LoVo (cell line): ENCODE data around the gene STK36.
A peak's percentile ranks its signal among the peaks of the same experiment; 100 is the strongest.

Experiments used
- DNase-seq: peaks from one replicate; pipeline ENCODE4 v3.0.0-alpha.2; 2016; ENCODE audit warnings: low spot score

The STK36 gene, protein sequence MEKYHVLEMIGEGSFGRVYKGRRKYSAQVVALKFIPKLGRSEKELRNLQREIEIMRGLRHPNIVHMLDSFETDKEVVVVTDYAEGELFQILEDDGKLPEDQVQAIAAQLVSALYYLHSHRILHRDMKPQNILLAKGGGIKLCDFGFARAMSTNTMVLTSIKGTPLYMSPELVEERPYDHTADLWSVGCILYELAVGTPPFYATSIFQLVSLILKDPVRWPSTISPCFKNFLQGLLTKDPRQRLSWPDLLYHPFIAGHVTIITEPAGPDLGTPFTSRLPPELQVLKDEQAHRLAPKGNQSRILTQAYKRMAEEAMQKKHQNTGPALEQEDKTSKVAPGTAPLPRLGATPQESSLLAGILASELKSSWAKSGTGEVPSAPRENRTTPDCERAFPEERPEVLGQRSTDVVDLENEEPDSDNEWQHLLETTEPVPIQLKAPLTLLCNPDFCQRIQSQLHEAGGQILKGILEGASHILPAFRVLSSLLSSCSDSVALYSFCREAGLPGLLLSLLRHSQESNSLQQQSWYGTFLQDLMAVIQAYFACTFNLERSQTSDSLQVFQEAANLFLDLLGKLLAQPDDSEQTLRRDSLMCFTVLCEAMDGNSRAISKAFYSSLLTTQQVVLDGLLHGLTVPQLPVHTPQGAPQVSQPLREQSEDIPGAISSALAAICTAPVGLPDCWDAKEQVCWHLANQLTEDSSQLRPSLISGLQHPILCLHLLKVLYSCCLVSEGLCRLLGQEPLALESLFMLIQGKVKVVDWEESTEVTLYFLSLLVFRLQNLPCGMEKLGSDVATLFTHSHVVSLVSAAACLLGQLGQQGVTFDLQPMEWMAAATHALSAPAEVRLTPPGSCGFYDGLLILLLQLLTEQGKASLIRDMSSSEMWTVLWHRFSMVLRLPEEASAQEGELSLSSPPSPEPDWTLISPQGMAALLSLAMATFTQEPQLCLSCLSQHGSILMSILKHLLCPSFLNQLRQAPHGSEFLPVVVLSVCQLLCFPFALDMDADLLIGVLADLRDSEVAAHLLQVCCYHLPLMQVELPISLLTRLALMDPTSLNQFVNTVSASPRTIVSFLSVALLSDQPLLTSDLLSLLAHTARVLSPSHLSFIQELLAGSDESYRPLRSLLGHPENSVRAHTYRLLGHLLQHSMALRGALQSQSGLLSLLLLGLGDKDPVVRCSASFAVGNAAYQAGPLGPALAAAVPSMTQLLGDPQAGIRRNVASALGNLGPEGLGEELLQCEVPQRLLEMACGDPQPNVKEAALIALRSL (N-terminal part only)

DNA sequence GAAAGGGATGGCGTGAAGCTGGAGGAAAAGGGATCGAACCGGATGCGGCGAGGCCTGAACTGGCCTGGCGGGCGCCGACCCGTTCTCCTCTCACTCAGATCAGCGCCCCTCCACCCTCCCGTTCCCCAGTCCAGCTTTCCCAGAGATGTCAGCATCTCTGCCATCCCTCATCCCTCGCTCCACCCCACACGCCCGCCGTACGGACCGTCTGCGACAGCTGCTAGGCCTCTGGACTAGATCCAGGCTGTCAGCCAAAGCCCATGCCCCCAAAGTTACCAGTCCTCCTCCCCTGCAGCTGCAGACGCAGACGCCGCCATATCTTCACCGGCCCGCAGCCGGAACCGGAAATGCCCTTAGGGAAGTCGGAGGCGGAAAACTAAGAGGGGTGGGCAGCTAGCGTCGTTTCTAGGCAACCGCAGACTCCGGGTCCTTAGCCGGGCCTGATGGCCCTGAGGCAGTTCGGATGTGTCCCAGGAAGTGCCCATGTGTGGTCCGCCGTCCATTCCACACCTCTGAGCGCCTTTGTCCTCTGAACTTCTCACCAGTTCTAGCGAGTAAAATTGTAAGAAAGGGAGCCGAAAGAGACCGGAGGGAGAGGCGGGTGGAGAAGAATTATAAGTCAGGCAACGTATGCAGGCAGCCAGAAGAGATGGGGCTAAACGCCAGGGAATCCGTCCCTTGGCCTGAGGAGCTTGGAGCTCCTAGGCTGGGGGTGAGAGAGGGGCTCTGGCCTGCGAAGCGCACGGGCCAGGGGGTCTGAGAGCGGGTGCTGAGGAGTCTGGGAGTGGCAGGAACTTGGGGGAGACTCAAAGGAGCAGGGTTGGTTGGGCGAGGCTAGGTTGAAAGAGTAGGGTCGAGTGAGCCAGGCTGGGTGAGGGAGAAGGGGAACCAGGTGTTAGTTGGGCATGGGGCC, at the start of gene STK36, which contains the start of gene RNF25:
Gene STK36, plus strand, starts transcription at position 433 of the 913 bp plus-strand sequence. CDS start 744 bp downstream, outside the sequence.
Gene RNF25, minus strand, starts transcription at position 349 of the 913 bp plus-strand sequence. Its CDS starts 32 bp downstream, at position 317.
- DNase-seq, result peak; percentile 87

DNA sequence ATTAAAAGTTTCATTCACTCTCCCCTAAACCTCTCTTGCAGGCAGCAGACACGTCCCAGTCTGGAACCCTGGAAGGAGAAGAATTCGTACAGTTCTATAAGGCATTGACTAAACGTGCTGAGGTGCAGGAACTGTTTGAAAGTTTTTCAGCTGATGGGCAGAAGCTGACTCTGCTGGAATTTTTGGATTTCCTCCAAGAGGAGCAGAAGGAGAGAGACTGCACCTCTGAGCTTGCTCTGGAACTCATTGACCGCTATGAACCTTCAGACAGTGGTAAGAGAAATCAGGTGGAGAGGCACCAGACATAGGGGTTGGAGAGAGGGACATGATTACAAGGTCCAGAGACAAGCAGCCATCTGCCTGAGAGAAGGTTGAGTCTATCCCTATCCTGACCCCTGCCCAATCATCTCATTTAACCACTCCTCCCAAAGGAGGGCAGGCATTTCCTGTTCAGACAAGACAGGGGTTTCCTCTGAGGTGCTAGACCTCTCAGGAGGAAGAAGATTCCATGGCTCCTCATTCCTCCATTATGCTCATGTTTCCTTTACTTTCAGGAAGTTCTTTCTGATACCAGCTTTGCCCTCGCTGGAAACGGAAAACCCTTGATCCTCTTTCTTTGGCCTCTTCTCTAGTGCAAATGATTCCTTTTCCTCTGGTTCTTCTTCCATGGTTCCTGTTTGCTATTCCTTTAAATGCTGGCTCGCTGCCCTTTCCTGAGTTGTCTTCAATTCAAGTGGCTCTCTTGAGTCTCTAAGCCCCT, 49.1 kb upstream of the STK36 start:
- DNase-seq, result no peak

DNA sequence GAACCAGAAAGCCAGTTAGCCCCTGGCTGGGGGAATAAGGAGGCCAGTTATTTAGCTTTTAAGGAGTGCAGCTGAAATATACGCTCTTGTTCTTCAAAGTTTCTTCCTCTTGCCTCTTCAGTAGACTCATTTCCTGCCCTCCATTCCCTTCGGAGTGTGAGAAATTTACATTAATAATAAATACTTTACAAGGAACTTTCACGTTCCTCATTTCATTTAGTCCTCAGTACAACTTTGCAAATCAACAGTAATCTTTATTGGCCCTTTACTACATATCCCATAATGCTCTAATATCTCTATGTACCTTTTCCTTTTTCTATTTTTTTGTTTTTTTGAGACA, 48.5 kb upstream of the STK36 start:
- no peak for DNase-seq

DNA sequence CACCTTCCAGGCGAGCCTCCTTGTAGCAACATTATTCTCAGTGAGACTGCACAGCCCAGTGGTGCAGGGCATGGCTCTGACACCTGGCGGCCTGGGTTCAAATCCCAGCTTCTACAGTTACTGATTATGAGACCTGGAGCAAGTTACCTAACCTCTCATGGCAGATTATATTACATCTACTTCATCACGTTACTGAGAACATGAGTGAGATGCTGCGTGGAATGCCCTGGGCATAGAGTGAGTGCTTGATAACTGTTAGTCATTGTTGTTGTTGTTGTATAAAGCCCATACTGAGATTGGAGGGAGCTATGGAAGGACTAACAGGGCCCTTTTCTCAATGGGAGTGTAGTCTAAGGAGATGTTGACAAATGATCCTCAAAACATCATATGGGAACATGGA, 45.5 kb upstream of the STK36 start:
- DNase-seq, result no peak

DNA sequence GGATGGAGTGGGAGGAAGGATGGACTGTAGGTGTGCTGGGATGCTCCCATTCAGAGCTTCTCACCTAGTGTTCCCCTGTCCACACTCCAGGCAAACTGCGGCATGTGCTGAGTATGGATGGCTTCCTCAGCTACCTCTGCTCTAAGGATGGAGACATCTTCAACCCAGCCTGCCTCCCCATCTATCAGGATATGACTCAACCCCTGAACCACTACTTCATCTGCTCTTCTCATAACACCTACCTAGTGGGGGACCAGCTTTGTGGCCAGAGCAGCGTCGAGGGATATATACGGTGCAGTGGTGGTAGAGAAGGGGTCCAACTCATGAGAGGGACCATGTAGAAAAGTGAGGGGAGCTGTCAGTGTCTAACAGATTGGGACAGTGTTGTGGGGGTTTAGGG, 43.9 kb upstream of the STK36 start:
- no peak for DNase-seq

DNA sequence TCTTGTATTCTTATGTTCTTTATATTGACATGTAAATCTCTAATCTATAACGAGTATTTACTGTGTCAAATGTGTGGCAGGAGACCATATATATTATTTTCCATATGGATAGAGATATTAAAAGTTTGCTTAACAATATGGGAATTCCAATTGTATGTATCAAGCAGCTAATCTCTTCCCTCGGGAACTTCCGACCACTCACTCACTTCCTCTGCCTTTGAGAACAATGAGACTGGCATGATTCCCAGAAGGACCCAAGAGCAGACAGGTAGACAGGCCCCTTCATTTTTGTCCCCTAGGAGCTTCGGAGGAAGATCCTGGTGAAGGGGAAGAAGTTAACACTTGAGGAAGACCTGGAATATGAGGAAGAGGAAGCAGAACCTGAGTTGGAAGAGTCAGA, 40.0 kb upstream of the STK36 start:
- no peak for DNase-seq

DNA sequence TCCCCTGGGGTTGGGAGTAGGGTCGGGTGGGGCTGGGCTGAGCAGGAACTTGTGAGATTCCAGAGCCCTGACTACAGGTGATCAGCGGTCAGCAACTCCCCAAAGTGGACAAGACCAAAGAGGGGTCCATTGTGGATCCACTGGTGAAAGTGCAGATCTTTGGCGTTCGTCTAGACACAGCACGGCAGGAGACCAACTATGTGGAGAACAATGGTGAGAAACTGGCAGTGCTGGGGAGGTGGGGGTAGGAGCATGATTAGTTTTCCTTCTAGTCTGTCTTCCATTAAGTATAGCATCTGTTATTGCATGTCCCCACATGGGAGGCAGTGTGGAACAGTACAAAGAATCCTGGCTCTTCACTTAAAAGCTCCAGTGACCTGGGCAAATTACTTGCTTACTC, 36.2 kb upstream of the STK36 start:
- DNase-seq, result no peak

DNA sequence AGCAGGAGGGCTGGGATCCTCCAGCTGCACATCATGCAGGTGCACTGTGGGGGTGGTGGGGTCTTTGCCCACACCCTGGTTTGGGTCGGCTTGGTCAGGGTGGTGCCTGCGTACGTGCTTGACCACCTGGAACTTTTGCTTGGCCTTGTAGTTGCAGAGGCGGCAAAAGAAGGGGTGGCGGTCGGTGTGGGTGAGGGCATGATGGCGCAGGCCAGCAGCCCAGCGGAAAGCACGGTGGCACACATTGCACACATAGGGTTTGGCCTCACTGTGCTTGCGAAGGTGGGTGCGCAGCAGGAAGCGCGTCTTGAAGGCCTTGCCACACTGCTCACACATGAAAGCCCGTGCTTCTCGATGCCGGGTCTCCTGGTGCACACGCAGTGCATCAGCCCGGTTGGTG, 33.5 kb upstream of the STK36 start:
- no peak for DNase-seq

DNA sequence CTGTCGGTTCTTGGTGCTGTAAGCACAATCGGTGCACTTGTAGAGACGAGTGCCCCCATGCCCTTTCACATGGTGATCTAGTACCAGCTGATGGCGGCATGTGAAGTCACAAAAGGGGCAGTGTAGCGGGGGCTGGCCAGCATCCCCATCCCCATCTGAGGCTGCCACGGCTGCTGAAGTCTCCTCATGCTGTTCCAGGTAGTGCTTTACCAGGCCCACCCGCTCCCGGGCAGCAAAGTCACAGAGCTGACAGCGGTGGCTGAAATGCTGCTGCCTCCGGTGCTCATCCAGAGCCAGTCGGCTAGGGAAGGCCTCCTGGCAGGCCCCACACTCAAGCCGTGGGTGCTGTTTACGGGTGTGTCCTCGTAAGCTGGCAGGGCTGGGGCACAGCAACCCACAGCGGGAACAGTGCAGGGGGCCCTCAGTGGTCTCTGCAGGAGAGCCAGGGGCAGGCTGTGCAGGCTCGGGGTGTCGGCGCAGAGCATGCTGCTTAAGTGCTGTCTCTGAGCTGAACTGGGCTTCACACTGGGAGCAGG, 29.7 kb upstream of the STK36 start:
- DNase-seq, result no peak

DNA sequence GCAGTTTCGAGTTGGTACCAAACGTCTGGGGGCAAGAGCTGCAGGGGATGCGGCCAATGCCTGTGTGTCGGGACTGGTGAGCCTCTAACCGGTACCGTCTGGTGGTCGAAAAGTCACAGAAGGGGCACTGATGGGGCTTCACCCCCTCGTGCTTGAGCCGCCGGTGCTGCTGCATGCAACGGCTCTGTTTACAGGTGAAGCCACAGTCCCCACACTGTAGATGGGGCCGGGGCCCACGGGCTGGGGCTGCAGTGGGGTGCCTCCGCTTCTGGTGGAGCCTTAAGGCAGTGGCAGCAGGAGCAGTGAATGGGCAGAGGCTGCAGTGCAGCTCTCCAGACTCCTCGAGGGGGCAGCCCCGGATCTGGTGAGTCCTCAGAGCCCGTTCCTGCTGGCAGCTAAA, 29.1 kb upstream of the STK36 start:
- DNase-seq, result no peak

DNA sequence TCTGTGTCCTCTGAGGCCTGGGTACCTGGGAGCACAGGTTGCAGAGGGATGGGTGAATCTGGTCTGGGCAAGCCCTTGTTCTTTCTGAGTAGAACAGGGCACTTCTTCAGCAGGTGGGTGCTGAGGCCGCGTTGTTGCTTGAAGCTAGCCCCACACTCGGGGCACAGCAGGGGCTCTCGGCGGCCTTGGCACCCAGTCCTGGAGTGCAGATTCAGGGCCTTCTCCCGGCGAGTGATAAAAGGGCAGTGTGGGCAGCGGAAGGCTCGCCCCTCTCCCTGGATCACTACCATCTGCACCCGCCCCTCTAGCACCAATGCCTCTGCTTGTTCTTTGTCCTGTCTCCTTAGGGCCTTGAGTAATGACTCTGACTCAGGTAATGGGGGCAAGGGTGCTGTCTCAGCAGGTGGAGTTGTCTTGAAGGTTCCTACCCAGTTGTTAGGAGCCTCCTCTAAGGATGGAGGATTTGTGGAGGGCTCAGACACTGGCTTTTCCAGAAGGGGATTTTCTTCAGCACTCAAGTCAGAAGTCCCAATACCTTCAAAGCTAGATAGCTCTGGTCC, 28.1 kb upstream of the STK36 start:
- no peak for DNase-seq

DNA sequence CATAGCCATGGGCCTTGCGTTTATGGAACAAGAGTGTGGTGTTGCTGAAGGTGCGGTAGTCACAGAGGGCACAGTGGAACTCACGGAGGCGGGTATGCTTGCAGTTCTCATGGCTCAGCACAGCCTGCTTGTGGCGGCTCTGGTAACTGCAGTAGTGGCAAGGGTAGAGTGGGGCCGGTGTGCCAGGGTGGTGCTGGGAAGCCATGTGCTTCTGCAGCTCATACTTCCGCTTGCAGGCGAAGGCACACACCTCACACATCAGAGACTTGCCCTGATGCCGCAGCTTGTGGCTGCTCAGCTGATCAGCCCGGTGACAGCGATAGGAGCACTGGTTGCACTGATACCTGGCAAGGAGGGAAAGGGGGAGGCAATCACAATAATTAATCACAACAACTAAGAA, 27.2 kb upstream of the STK36 start:
- DNase-seq, result no peak

DNA sequence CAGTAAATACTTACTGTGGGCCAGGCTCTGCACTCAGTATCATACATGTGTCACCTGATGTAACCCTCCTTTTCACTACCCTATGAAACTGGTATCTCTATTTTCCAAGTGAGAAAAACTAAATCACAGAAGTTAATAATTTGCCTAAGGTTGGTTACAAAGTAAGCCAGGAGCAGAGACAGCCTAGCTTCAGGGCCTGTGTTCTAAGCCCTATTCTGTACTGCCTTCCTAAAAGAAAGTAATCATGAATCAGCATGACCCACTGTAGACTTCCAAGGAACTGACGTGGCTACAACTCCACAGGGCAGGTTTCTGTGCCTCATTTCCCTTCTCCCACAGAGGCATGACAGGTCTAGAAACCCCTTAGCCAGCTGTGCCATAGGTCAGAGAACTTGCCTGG, 26.8 kb upstream of the STK36 start:
- no peak for DNase-seq

DNA sequence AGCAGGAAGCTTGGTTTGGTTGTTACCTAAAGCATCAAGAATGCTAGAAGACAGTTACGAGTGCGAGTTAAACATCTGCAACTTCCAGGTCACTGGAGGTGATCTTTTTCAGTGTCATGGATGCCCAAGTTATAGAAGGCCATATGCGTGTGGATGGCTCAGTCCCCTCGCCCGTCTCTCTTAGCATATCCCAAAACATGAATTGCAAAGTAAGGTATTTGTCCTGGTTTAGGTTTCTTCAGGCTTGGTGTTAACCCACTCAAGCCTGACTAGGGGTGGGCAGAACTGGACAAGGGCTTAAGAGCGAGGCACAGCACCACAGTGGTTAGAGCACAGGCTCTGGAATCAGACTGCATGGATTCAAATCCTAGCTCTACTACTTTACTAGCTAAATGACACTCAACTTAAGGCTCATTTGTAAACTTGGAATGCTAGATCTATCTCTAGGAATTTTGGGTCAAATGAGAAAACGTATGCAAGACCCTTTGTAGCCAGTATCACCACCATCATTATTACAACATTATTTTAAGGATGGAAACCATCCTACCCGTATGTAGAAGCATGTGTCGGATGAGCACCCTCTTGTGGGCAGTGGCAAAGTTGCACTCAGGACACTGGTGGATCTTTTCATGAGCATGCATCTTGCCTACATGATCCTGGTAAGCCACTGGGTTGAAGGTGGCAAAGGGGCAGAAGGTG, 23.6 kb upstream of the STK36 start:
- DNase-seq, result peak; percentile 34

DNA sequence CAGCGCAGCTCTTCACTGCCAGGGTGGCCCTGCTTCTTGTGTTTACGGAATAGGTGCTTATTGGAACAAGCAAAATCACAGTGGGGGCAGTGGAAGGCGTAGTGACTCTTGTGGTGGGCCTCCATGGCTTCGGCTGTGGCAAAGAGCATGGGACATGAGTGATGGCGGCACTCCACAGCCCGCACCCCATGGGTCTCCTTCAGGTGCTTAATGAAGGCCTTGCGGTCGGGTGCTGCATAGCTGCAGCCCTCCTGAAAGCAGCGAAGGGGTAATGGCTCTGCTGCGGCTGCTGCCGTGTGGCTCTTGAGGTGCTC, 23.1 kb upstream of the STK36 start:
- no peak for DNase-seq

DNA sequence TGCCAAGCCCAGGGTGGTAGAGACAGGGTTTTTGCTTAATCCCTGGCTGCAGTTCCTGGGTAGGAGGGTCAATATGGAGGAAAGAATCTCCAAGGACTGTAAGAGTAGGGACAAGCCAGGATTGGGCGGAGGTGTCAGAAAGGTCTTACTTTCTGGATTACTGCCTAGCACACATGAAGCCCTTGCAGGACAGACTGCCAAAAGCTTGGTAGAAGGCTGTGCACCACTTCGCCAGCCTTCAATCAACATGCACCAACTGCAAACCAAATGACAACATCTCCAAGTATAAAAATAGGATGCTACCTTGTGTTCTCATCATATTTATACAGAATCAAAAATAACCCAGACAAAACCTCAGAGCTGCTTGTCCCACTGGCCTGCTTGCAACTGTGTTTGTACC, 16.1 kb upstream of the STK36 start:
- no peak for DNase-seq

DNA sequence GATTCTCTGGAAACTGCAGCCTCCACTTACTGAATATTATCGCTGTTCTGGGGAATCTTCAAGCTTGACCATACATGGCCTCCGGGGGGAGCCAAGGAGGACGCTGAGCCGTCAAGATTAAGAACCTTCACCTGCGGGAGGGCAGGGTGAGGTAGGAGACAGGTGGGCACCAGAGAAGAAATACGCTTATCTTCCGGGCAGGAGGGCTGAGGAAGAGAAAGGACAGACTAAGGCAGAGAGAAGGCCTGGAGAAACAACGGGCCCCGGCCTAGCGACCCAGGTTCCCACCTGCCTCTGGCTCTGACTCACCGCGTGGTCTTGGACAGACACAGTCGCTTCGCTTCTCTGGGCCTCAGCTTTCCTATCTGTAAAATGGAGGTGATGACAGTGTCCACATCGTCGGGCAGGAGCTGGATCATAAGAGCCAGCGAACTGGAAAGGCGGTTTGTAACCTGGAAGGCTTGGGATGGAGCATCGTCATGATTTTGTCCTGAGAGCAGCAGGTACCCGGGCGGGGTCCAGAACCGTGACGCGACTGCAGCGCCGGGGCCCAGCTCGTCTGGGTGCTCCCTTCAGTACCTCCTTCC, 13.1 kb upstream of the STK36 start:
- DNase-seq, result peak; percentile 71

DNA sequence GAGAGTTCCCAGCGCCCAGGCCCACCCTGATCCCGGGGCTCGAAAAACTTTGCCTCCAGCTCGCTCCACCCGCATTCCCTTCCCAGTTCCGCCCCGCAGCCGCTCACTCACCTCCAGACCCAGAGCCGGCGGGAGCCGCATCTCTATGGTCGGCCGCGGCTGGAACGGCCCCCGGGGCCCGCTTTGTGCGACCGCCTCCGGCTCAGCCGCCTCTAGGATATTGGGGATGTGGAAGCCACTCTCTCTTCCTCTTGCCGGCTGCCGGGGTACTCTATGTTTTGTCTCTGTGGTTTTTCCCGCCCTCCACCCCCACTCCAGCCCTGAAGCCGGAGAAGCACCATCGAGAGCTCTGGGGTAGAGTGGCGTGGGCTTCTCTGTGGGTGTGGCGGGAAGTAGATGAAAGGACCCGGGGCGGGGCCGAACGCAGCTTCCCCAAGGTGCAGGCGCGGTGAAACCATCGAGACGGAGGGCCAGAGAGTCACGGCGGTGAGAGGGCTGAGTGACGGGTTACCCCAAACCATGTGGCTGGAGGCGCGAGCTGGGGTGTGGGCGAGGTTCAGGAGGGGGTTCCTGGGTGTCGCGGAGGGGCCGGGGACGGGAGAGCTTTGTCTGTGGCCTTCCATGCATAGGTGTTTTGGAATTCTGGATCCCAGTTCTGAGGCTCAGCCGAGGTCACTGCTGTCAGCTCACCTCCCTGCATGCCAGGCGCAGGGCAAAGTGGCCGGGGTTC, 12.5 kb upstream of the STK36 start, which contains the start of the genes BCS1L and ZNF142:
Gene BCS1L, plus strand, starts transcription at position 426 of the 730 bp plus-strand sequence. CDS start 1,305 bp downstream, outside the sequence.
Gene ZNF142, minus strand, starts transcription at position 366 of the 730 bp plus-strand sequence. CDS start 3,194 bp downstream, outside the sequence.
- DNase-seq, result peak; percentile 92
